ENCODE measurements around the gene NASP. TPM values are rescaled to one million over a fixed set of nuclear protein-coding genes. Genes with fewer than 3 reads are reported as not detected.

The NASP gene
- total RNA-seq, 5 donors from 2014 or later (not counting 1 experiment from before 2014, with no cell fraction given): 64.6 to 145 (median 74.7) TPM

GRCh38 chr1:45574105-45574626 lies 9.7 kb upstream of the NASP start:
- Histone ChIP-seq H3K27me3 (replicated peaks in 1 of 2; ENCODE audit: control insufficient read depth in 2 of 2, extremely low read depth in 1 of 2, insufficient read depth in 2 of 2, low read length in 1 of 2) (no peaks in the 10 kb centered on the region), H3K4me1 (ENCODE audit: control insufficient read depth in 1 of 2, extremely low read depth in 1 of 2, insufficient read depth in 2 of 2, low read length in 2 of 2) (no peaks in the 10 kb centered on the region), H3K9me3 (no peaks in the 10 kb centered on the region), H3K36me3 (ENCODE audit: control insufficient read depth in 2 of 2, extremely low read depth in 1 of 2, insufficient read depth in 1 of 2, low read length in 1 of 2) (peaks cover 0 to 9% of the 10 kb centered on the region in 2 donors), H3K27ac (ENCODE audit: low read length) (no peak overlapping the region), H3K4me3 (ENCODE audit: control insufficient read depth in 1 of 2, extremely low read depth in 1 of 2, low read length in 1 of 2) (no peak overlapping the region)
- peaks cover 2% of the 10 kb centered on the region for H3K36me3 Mint-ChIP-seq
- H3K9me3 Mint-ChIP-seq: no peaks in the 10 kb centered on the region
- WGBS (ENCODE audit: insufficient coverage): 100% methylated on average over 2 of the region's 7 CpGs
- DNase-seq (no peak), ATAC-seq (replicated peaks in 1 of 4) (no peak)
- POLR2A ChIA-PET: no interaction called here
- CTCF ChIA-PET: interaction anchor here in 1 of 2 donors (0.6 kb wide), 1 partner anchor 8 kb away, joined by 3 read pairs; no protein-coding TSS in a partner anchor
- H3K4me1 Mint-ChIP-seq: no peaks in the 10 kb centered on the region
- H3K4me3 Mint-ChIP-seq: no peak overlapping the region
- no peaks in the 10 kb centered on the region for H3K27me3 Mint-ChIP-seq
- H3K27ac Mint-ChIP-seq: no peak overlapping the region

GRCh38 chr1:45583264-45583665 lies 576 bp upstream of the NASP start:
- DNase-seq (peak; percentile 83 to 98 (median 94)), ATAC-seq (replicated peaks in 1 of 4) (peak; percentile 76 to 80 (median 78))
- peak overlapping the region; percentile 73 to 98 for H3K4me3 ChIP-seq (ENCODE audit: control insufficient read depth in 1 of 2, extremely low read depth in 1 of 2, low read length in 1 of 2)
- 0% methylated on average over 15 of the region's 19 CpGs for WGBS (ENCODE audit: insufficient coverage)
- H3K27ac Mint-ChIP-seq: peak overlapping the region; percentile 98 to 99
- POLR2A ChIA-PET: interaction anchor here (0.5 to 1.3 kb wide), 6 partner anchors 9 to 955 kb away, joined by 3 to 12 read pairs (median 3); partner anchors contain the start of genes MUTYH (in 1 of the 2) and TOE1 (in 1 of the 2)
- peaks cover 18 to 31% of the 10 kb centered on the region in 2 experiments for H3K4me1 ChIP-seq (ENCODE audit: control insufficient read depth in 1 of 2, extremely low read depth in 1 of 2, insufficient read depth in 2 of 2, low read length in 2 of 2)
- no peaks in the 10 kb centered on the region for H3K27me3 Mint-ChIP-seq
- H3K27ac ChIP-seq (ENCODE audit: low read length): peak overlapping the region; percentile 87
- H3K4me3 Mint-ChIP-seq: peak overlapping the region; percentile 98 to 100 (median 99)
- peaks cover 29 to 41% (median 31%) of the 10 kb centered on the region in 3 donors for H3K4me1 Mint-ChIP-seq
- CTCF ChIA-PET: interaction anchor here in 1 of 2 donors (0.5 to 2.2 kb wide), 12 partner anchors 11 to 664 kb away, joined by 3 to 12 read pairs (median 4); partner anchors contain the start of genes AKR1A1, CCDC163, MMACHC and MUTYH
- H3K27me3 ChIP-seq (replicated peaks in 1 of 2; ENCODE audit: control insufficient read depth in 2 of 2, extremely low read depth in 1 of 2, insufficient read depth in 2 of 2, low read length in 1 of 2): no peaks in the 10 kb centered on the region
- no peaks in the 10 kb centered on the region for H3K36me3 Mint-ChIP-seq
- H3K9me3 ChIP-seq: no peaks in the 10 kb centered on the region
- H3K36me3 ChIP-seq (ENCODE audit: control insufficient read depth in 2 of 2, extremely low read depth in 1 of 2, insufficient read depth in 1 of 2, low read length in 1 of 2): no peaks in the 10 kb centered on the region
- H3K9me3 Mint-ChIP-seq: no peaks in the 10 kb centered on the region

GRCh38 chr1:45584351-45585109 lies 689 bp downstream of the NASP start:
- no peaks in the 10 kb centered on the region for H3K27me3 ChIP-seq (replicated peaks in 1 of 2; ENCODE audit: control insufficient read depth in 2 of 2, extremely low read depth in 1 of 2, insufficient read depth in 2 of 2, low read length in 1 of 2)
- no peaks in the 10 kb centered on the region for H3K9me3 ChIP-seq
- no peaks in the 10 kb centered on the region for H3K36me3 Mint-ChIP-seq
- no peaks in the 10 kb centered on the region for H3K27me3 Mint-ChIP-seq
- H3K9me3 Mint-ChIP-seq: no peaks in the 10 kb centered on the region
- ChIA-PET CTCF (interaction anchor here in 1 of 2 donors (0.6 to 2.2 kb wide), 6 partner anchors 17 to 102 kb away, joined by 3 to 8 read pairs (median 4); partner anchors contain the start of genes AKR1A1, CCDC163, GPBP1L1 and MMACHC), POLR2A (interaction anchor here (0.5 to 1.7 kb wide), 8 partner anchors 63 to 846 kb away, joined by 3 to 7 read pairs (median 4); partner anchors contain the start of genes CCDC163 (in 2 of the 2), MMACHC (in 2 of the 2), GPBP1L1 (in 1 of the 2) and MUTYH (in 1 of the 2))
- H3K36me3 ChIP-seq (ENCODE audit: control insufficient read depth in 2 of 2, extremely low read depth in 1 of 2, insufficient read depth in 1 of 2, low read length in 1 of 2): no peaks in the 10 kb centered on the region
- H3K27ac Mint-ChIP-seq: peak overlapping the region; percentile 98 to 99
- H3K4me3 Mint-ChIP-seq: peak overlapping the region; percentile 98 to 100 (median 99)
- H3K4me3 ChIP-seq (ENCODE audit: control insufficient read depth in 1 of 2, extremely low read depth in 1 of 2, low read length in 1 of 2): peak overlapping the region; percentile 73 to 98
- peaks cover 38 to 46% (median 38%) of the 10 kb centered on the region in 3 donors for H3K4me1 Mint-ChIP-seq
- H3K27ac ChIP-seq (ENCODE audit: low read length): peak overlapping the region; percentile 87
- ATAC-seq (replicated peaks in 1 of 4): peak; percentile 61 to 69 (median 64)
- H3K4me1 ChIP-seq (ENCODE audit: control insufficient read depth in 1 of 2, extremely low read depth in 1 of 2, insufficient read depth in 2 of 2, low read length in 2 of 2): peaks cover 18 to 31% of the 10 kb centered on the region in 2 experiments
- peak; percentile 72 to 95 (median 83) for DNase-seq
- WGBS (ENCODE audit: insufficient coverage): under 1% methylated on average over 55 of the region's 59 CpGs

- Histone ChIP-seq H3K36me3 (ENCODE audit: control insufficient read depth in 2 of 2, extremely low read depth in 1 of 2, insufficient read depth in 1 of 2, low read length in 1 of 2) (no peaks in the 10 kb centered on the region), H3K27me3 (replicated peaks in 1 of 2; ENCODE audit: control insufficient read depth in 2 of 2, extremely low read depth in 1 of 2, insufficient read depth in 2 of 2, low read length in 1 of 2) (no peaks in the 10 kb centered on the region), H3K4me3 (ENCODE audit: control insufficient read depth in 1 of 2, extremely low read depth in 1 of 2, low read length in 1 of 2) (peak overlapping the region; percentile 73 to 98), H3K4me1 (ENCODE audit: control insufficient read depth in 1 of 2, extremely low read depth in 1 of 2, insufficient read depth in 2 of 2, low read length in 2 of 2) (peaks cover 18 to 31% of the 10 kb centered on the region in 2 experiments), H3K9me3 (no peaks in the 10 kb centered on the region), H3K27ac (ENCODE audit: low read length) (peak overlapping the region; percentile 87)
- no peaks in the 10 kb centered on the region for H3K27me3 Mint-ChIP-seq
- H3K36me3 Mint-ChIP-seq: no peaks in the 10 kb centered on the region
- DNase-seq (no peak), ATAC-seq (replicated peaks in 1 of 4) (no peak)
- H3K4me3 Mint-ChIP-seq: peak overlapping the region; percentile 98 to 100 (median 99)
- POLR2A ChIA-PET: interaction anchor here (1.0 to 1.7 kb wide), 6 partner anchors 64 to 245 kb away, joined by 3 to 7 read pairs (median 4); partner anchors contain the start of genes CCDC163 (in 2 of the 2), MMACHC (in 2 of the 2), GPBP1L1 (in 1 of the 2) and MUTYH (in 1 of the 2)
- WGBS (ENCODE audit: insufficient coverage): 0% methylated on average over 3 of the region's 5 CpGs
- H3K4me1 Mint-ChIP-seq: peaks cover 38 to 46% (median 38%) of the 10 kb centered on the region in 3 donors
- H3K9me3 Mint-ChIP-seq: no peaks in the 10 kb centered on the region
- CTCF ChIA-PET: interaction anchor here in 1 of 2 donors (0.6 to 1.3 kb wide), 4 partner anchors 34 to 101 kb away, joined by 3 to 4 read pairs (median 4); partner anchors contain the start of genes AKR1A1, CCDC163, GPBP1L1 and MMACHC
- peak overlapping the region; percentile 87 to 90 for H3K27ac Mint-ChIP-seq
These were observed 1.2 kb downstream of the NASP start for GRCh38 chr1:45585110-45585426.

GRCh38 chr1:45585496-45586075 lies 1.7 kb downstream of the NASP start:
- CTCF ChIA-PET: interaction anchor here (0.6 to 1.3 kb wide), 4 partner anchors 35 to 570 kb away, joined by 3 to 4 read pairs (median 4); partner anchors contain the start of genes AKR1A1 (in 1 of the 2) and GPBP1L1 (in 1 of the 2)
- peaks cover 38 to 46% (median 39%) of the 10 kb centered on the region in 3 donors for H3K4me1 Mint-ChIP-seq

More at GRCh38 chr1:45585496-45586075, 1.7 kb downstream of the NASP start:
- Mint-ChIP-seq H3K27ac (peak overlapping the region; percentile 87 to 90), H3K27me3 (no peaks in the 10 kb centered on the region), H3K36me3 (no peaks in the 10 kb centered on the region), H3K4me3 (peak overlapping the region; percentile 98 to 100 (median 99)), H3K9me3 (no peaks in the 10 kb centered on the region)
- DNase-seq (no peak), ATAC-seq (replicated peaks in 1 of 4) (no peak)
- no peaks in the 10 kb centered on the region for H3K9me3 ChIP-seq
- 44% methylated on average over 1 of the region's 7 CpGs for WGBS (ENCODE audit: insufficient coverage)
- no peaks in the 10 kb centered on the region for H3K36me3 ChIP-seq (ENCODE audit: control insufficient read depth in 2 of 2, extremely low read depth in 1 of 2, insufficient read depth in 1 of 2, low read length in 1 of 2)
- H3K4me3 ChIP-seq (ENCODE audit: control insufficient read depth in 1 of 2, extremely low read depth in 1 of 2, low read length in 1 of 2): peak overlapping the region; percentile 59 to 73
- peaks cover 18 to 31% of the 10 kb centered on the region in 2 experiments for H3K4me1 ChIP-seq (ENCODE audit: control insufficient read depth in 1 of 2, extremely low read depth in 1 of 2, insufficient read depth in 2 of 2, low read length in 2 of 2)
- H3K27ac ChIP-seq (ENCODE audit: low read length): peak overlapping the region; percentile 87
- POLR2A ChIA-PET: interaction anchor here (0.6 to 1.7 kb wide), 9 partner anchors 24 to 282 kb away, joined by 3 to 7 read pairs (median 4); partner anchors contain the start of genes CCDC163 (in 2 of the 2), MMACHC (in 2 of the 2), GPBP1L1 (in 1 of the 2) and MUTYH (in 1 of the 2)
- H3K27me3 ChIP-seq (replicated peaks in 1 of 2; ENCODE audit: control insufficient read depth in 2 of 2, extremely low read depth in 1 of 2, insufficient read depth in 2 of 2, low read length in 1 of 2): no peaks in the 10 kb centered on the region

All from T-cell (primary cell).